GM21423 (cell line): Measurements from ENCODE around the gene SLC25A46.
"Not testable (repeated sequence)": the region's sequence is repeated elsewhere in the genome, so short reads cannot be mapped to it uniquely, and the experiment has no call there.

ENCODE experiments used
- ATAC-seq: cut with Tn5 transposase; IDR thresholded peaks from one replicate; pipeline ENCODE4 v1.9.1; 2021; ENCODE audit warnings: mild to moderate bottlenecking, moderate library complexity; ENCODE audit not compliant: unreplicated experiment

SLC25A46 gene

GRCh38 chr5:110738812-110739651 lies at the start of gene SLC25A46:
Gene SLC25A46, plus strand, starts transcription at chr5:110739007. Its CDS starts 113 bp downstream, at chr5:110739120.
- ATAC-seq, result peak; percentile 97

DNA sequence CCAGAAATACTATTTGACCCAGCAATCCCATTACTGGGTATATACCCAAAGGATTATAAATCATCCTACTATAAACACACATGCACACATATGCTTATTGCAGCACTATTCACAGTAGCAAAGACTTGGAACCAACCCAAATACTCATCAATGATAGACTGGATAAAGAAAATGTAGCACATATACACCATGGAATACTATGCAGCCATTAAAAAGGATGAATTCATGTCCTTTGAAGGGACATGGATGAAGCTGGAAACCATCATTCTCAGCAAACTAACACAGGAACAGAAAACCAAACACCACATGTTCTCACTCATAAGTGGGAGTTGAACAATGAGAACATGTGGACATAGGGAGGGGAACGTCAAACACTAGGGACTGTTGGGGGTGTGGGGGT lies 48.2 kb upstream of the SLC25A46 start:
- not testable (repeated sequence) for ATAC-seq

- not testable (repeated sequence) for ATAC-seq
Observed at GRCh38 chr5:110692669-110693068, 46.1 kb upstream of the SLC25A46 start.

DNA sequence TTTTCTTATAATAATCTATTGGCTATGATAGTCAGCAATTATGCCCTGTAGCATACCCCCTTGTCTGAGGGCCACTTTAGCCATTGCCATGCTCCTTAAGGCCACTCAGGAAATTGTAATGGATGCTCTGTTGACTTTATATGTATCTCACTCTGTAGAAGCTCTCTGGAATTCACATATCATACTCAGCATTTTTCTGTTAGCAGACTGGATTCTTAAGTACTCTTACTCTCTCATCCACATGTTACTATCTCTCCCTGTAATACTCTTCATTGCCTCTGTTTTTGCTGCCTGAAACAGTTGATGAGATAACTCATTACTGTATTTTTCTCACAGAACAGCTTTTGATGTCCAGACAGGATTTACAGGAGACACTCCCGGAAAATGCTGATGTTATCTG lies 36.5 kb upstream of the SLC25A46 start:
- no peak for ATAC-seq

DNA sequence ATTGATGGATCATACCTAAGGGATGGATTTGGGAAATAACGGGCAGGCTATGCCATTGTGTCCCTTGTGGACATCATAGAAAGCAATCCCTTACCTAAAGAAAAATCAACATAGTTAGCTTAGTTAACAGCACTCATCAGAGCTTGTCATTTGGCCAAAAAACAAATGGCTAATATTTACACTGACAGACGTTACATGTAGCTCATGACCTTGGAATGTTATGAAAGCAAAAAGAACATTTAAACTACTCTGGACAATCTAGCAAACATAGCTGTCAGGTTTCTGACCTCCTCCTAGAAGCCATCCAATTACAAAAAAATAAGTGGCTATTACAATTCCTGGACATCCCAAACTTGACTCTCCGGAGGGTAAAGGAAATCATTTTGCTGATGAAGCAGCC lies 36.1 kb upstream of the SLC25A46 start:
- ATAC-seq, result no peak

DNA sequence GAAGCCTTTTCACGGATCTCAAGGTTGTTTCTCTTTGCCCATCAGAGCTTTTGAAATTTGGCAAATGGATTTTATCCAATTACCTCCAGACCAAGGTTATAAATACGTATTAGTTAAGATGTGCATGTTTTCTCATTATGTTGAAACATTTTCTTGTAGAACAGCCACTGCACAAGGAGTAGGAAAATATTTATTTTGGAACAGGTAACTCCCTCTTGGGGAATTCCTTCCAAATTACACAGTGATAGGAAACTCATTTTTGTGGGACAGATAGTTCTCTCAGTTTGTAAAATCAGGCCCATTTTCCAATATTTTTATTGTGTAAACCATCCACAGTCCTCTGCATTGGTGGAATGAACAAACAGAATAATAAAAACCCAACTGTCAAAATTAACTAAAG lies 35.3 kb upstream of the SLC25A46 start:
- ATAC-seq, result no peak

- ATAC-seq, result no peak
Observed at GRCh38 chr5:110705349-110705748, 33.5 kb upstream of the SLC25A46 start.

DNA sequence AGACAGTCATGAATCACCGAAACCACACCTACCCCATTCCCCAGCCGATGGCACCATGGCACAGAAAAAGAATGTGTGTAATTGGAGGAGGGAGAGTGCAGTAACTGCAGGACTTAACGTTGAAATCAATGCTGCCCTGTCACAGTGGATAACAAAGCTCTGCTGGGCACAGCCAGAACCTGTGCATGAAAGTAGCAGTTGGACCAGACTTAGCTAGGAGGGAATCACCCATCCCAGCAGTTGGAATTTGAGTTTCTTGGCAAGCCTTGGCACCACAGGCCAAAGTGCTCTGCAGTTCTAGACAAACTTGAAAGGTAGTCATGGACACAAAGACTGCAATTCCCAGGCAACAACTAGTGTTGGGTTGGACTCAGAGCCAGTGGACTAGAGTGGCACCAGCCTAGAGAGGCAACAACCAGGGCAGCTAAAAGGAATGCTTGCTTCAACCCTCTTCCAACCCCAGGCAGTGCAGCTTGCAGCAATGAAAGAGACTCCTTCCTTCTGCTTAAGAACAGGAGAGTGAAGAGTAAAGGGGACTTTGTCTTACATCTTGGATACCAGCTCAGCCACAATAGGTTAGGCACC lies 31.5 kb upstream of the SLC25A46 start:
- no peak for ATAC-seq

DNA sequence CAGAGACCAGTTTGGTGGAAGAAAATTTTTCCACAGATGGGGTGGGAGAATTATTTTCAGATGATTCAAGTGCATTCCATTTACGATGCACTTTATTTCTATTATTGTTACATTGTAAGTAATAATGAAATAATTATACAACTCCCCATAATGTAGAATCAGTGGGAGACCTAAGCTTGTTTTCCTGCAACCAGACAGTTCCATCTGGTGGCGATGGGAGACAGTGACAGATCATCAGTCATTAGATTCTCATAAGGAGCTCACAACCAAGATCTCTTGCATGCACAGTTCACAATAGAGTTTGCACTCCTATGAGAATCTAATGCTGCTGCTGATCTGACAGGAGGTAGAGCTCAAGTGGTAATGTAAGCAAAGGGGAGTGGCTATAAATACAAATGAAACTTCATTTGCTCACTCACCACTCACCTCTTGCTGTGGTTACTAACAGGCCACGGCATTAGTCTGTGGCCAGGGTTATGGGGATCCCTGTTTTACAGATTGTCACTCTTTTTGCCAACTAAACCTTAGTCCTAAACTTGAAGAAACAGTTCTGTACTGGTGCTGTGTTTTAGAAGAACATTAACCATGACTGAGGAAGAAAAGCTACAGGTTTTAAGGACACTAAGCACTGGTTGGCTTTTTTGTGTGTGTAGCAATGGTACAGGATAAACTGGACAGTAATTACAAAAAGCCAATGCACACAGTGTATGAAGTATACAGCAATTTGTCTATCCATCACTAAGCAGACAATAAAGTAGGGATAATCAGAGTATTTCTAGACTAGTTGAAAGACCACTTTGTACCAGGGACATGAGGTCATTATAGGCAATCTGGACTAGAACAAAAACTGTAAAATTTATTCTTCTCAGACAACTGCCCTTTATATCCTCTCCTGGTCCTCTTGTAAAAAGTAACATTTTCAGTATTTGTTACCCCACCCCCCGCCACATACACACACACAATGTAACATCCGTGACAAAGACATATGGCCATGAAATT lies 22.3 kb upstream of the SLC25A46 start:
- ATAC-seq, result peak; percentile 58

- ATAC-seq, result no peak
Observed at GRCh38 chr5:110718311-110718710, 20.5 kb upstream of the SLC25A46 start.

- peak; percentile 100 for ATAC-seq
Observed at GRCh38 chr5:110726249-110727024, 12.4 kb upstream of the SLC25A46 start, which contains the start of gene TMEM232. Gene TMEM232, minus strand, starts transcription at chr5:110726671. Its CDS starts 59,319 bp downstream, at chr5:110667352.

DNA sequence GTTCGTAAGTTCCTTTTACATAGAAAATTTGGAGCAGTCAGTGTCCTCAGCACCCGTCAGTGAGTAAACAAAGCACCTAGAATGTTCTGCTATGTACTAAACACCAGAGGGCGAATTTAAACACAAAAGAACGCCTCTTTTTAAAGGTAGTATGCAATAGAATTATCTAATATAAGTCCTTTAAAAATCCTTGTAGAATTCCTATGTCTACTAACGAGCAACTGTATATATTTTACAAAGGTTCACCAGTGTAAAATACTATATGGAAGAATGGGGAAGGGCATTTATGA lies 11.8 kb upstream of the SLC25A46 start:
- peak; percentile 57 for ATAC-seq

GRCh38 chr5:110731499-110731898 lies 7.3 kb upstream of the SLC25A46 start:
- ATAC-seq, result not testable (repeated sequence)

DNA sequence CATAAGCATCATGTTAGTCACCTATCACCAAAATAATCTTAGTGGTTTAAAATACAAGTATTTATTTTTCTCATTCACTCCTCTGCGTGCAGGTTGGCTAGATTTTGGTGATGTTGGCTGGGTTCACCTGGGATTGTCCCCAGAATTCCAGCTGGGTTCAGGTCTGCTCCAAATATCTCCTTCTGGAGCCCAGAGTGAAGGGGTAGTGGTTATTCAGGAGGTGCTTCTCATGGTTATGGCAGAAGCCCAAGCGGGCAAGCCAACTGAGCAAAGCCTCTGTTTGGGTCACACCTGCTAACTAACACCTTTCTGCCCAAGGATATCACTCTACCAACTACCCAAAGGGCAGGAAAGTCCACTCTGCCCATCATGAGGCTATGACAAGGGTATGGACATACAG lies 4.7 kb upstream of the SLC25A46 start:
- ATAC-seq, result no peak

GRCh38 chr5:110735556-110735955 lies 3.3 kb upstream of the SLC25A46 start:
- ATAC-seq, result no peak

- ATAC-seq, result no peak
Observed at GRCh38 chr5:110736753-110737152, 2.1 kb upstream of the SLC25A46 start.

- peak; percentile 57 for ATAC-seq
Observed at GRCh38 chr5:110738503-110738811, 350 bp upstream of the SLC25A46 start.

DNA sequence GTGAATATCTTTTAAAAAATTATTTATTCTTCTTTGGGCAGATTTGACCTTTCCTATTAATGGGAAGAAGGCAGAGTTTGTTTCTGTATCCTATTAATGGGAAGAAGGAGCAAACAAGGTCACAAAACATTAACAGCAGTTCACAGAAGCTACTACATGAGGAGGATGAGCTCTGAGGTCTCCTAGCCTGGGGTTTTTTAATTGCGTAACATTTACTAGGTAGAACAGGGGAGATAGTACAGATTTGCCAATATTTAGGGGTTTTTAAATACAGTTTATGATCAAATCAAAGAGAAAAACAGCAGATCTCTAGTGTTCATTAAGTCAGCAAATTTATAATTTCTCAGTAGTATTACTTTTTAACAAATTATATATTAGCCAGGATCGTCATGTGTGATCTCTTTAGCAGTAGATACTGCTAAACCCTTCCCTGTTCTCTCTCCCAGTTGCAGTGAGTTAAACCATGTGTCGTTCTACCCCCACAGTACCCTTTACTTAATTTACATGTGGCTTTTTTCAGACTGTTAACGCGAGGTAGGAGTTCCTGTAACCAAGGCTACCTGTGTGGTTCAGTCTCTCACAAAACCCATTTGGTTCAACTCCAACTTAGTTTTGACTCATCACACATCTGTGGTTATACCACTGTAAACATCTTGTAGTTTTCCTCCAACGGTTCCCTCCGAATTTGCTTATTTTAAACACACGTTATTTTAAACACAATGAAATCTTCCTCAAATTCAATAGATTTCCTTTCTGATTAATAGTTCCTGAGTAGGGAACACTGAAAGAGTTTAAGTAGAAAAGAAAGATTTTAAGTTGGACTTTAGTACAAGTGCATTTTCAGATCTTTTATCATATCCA lies 13.3 kb downstream of the SLC25A46 start:
- peak; percentile 99 for ATAC-seq

DNA sequence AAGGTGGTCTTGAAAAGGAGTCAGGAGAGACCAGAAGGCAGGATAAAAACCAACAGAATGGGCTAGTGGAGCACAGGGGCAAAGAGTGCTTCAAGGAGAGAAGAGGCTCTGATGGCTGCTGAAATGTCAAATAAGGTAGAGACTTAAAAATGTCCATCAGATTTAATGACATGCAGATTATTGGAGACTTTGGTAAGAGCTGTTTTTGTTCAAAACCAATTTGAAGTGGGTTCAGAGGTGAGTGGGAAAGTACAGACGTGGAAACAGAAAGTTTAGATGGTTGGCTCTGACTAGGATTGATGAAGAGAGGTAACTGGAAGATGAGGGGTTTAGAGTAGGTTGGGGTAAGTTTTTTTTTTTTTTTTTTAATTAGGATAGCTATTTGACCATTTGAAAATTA lies 14.1 kb downstream of the SLC25A46 start:
- no peak for ATAC-seq

DNA sequence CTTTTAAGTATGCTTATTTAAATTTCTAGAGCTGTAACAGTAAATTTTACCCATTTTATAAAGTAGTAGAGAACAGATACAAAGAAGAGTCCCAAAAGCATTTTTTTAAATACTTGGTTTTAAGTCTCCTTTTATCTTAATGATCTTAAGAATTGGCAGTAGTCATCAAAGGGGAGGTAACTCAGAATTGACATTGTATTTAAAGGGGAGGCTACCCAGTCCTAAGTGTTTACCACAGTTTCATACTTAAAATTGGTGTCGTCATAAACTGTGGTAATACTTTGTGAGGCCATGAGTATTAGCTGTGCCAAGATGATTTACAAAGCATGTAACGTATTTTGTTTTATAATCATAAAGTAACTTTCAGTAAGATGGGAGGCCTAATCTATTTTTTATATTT lies 14.8 kb downstream of the SLC25A46 start:
- ATAC-seq, result no peak
